PC-9 (cell line): ENCODE data around the gene LRP2. TPM values are rescaled to one million over a fixed set of nuclear protein-coding genes. Genes with fewer than 3 reads are reported as not detected.

Experiments
- BruUV-seq: library from RNA; stranded (reverse); fragments of 400-500 nt; replicated peaks from 2 replicates; lab custom pipeline; 2021; lab: Mats Ljungman, UMichigan
- CTCF ChIA-PET: fragments of 300-600 bp; sonication (Branson Sonifier 250); formaldehyde crosslinking; loops from one replicate; lab custom pipeline; 2022; ENCODE audit warnings: antibody characterized with exemption; lab: Charles Lee
- POLR2A ChIA-PET: fragments of 300-600 bp; sonication (Branson Sonifier 250); formaldehyde crosslinking; loops from one replicate; lab custom pipeline; 2022; ENCODE audit warnings: antibody characterized with exemption; ENCODE audit not compliant: unreplicated experiment; lab: Charles Lee
- DNase-seq, 2 experiments: peaks; one replicate each; pipeline versions ENCODE4 v3.0.0 to v3.0.0-alpha.2; 2015 to 2022; ENCODE audit warnings: mixed read lengths in 1 of 2
- H2AFZ ChIP-seq: fragments of 200-600 bp; sonication (generic); 2 replicates; pipeline ENCODE4 v1.8.1; 2017; ENCODE audit warnings: antibody characterized with exemption
- H3F3A ChIP-seq: fragments of 200-600 bp; sonication (generic); 2 replicates; pipeline ENCODE4 v1.8.1; 2017; ENCODE audit warnings: antibody characterized with exemption, mild to moderate bottlenecking, low read depth; ENCODE audit not compliant: insufficient read depth
- H3K27ac ChIP-seq: fragments of 200-600 bp; sonication (generic); 2 replicates; pipeline ENCODE4 v1.6.1; 2016; ENCODE audit warnings: mixed run types
- H3K27me3 ChIP-seq: fragments of 200-600 bp; sonication (generic); 2 replicates; pipeline ENCODE4 v1.6.1; 2016; ENCODE audit warnings: low read depth, mixed run types; ENCODE audit not compliant: insufficient read depth
- H3K36me3 ChIP-seq: fragments of 200-600 bp; sonication (generic); 2 replicates; pipeline ENCODE4 v1.6.1; 2016; ENCODE audit warnings: low read depth, mixed run types
- H3K4me1 ChIP-seq: fragments of 200-600 bp; sonication (generic); replicated peaks from 2 replicates; pipeline ENCODE4 v1.6.1; 2016; ENCODE audit warnings: mixed run types; ENCODE audit not compliant: insufficient read depth
- H3K4me2 ChIP-seq: fragments of 200-600 bp; sonication (generic); 2 replicates; pipeline ENCODE4 v1.6.1; 2017; ENCODE audit warnings: mixed run types
- H3K4me3 ChIP-seq: fragments of 200-600 bp; sonication (generic); 2 replicates; pipeline ENCODE4 v1.6.1; 2016; ENCODE audit warnings: mixed run types
- H3K79me2 ChIP-seq: fragments of 200-600 bp; sonication (generic); 2 replicates; pipeline ENCODE4 v1.6.1; 2017; ENCODE audit warnings: low read depth, mixed run types
- H3K9me2 ChIP-seq: fragments of 200-600 bp; sonication (generic); 2 replicates; pipeline ENCODE4 v1.8.1; 2017; ENCODE audit warnings: mild to moderate bottlenecking; ENCODE audit not compliant: insufficient read depth
- H3K9me3 ChIP-seq: fragments of 200-600 bp; sonication (generic); 2 replicates; pipeline ENCODE4 v1.8.1; 2016; ENCODE audit warnings: low read depth; ENCODE audit not compliant: insufficient read depth
- H4K20me1 ChIP-seq: fragments of 200-600 bp; sonication (generic); 2 replicates; pipeline ENCODE4 v1.8.1; 2017; ENCODE audit not compliant: insufficient read depth
- CTCF ChIP-seq: fragments of 200-600 bp; sonication (generic); conservative IDR thresholded peaks from 2 replicates; pipeline ENCODE4 v1.6.1; 2017; ENCODE audit warnings: mixed run types, antibody characterized with exemption, mild to moderate bottlenecking, moderate library complexity
- EZH2 ChIP-seq: fragments of 200-600 bp; sonication (generic); IDR thresholded peaks from 2 replicates; pipeline ENCODE4 v1.8.0; 2017; ENCODE audit warnings: antibody characterized with exemption, low read depth
- intact Hi-C: fragments of 100-400 bp; cut with micrococcal nuclease; formaldehyde crosslinking; loops from one replicate; pipeline ENCODE4 v1.10.0; 2022; ENCODE audit not compliant: unreplicated experiment
- total RNA-seq: library from RNA; stranded (reverse); gene quantifications from 2 replicates; pipeline ENCODE4 v1.2.3, GENCODE V29; 2021

The LRP2 gene
- total RNA-seq, 1 experiment from 2014 or later: not detected

- BruUV-seq: no TSS peak
- Histone ChIP-seq H3K27me3 (no peaks in the 10 kb centered on the region), H4K20me1 (no peaks in the 10 kb centered on the region), H3K4me1 (no peaks in the 10 kb centered on the region), H3K27ac (no peak overlapping the region), H3K79me2 (no peaks in the 10 kb centered on the region), H3F3A (no peaks in the 10 kb centered on the region), H2AFZ (no peak overlapping the region), H3K9me3 (no peaks in the 10 kb centered on the region), H3K4me3 (no peak overlapping the region), H3K9me2 (no peaks in the 10 kb centered on the region), H3K36me3 (no peaks in the 10 kb centered on the region), H3K4me2 (no peak overlapping the region)
- TF ChIP-seq EZH2 (no peak), CTCF (no peak)
- ChIA-PET CTCF (no interaction called here), POLR2A (no interaction called here)
- no peak for DNase-seq
- intact Hi-C loops: no loop called here
Measured at GRCh38 chr2:169343202-169343601, 19.1 kb downstream of the LRP2 start.

GRCh38 chr2:169339657-169340056 is 22.7 kb downstream of the LRP2 start:
- Histone ChIP-seq H3K79me2 (no peaks in the 10 kb centered on the region), H3K9me2 (no peaks in the 10 kb centered on the region), H3K27me3 (no peaks in the 10 kb centered on the region), H2AFZ (no peak overlapping the region), H3F3A (no peaks in the 10 kb centered on the region), H3K4me2 (no peak overlapping the region), H3K27ac (no peak overlapping the region), H3K4me1 (no peaks in the 10 kb centered on the region), H4K20me1 (no peaks in the 10 kb centered on the region), H3K36me3 (no peaks in the 10 kb centered on the region), H3K4me3 (no peak overlapping the region), H3K9me3 (no peaks in the 10 kb centered on the region)
- POLR2A ChIA-PET: no interaction called here
- TF ChIP-seq EZH2 (no peak), CTCF (no peak)
- intact Hi-C loops: no loop called here
- no TSS peak for BruUV-seq
- CTCF ChIA-PET: no interaction called here
- no peak for DNase-seq

GRCh38 chr2:169336695-169337094 is 25.6 kb downstream of the LRP2 start:
- H3K4me2 ChIP-seq: no peak overlapping the region

More at GRCh38 chr2:169336695-169337094, 25.6 kb downstream of the LRP2 start:
- Histone ChIP-seq H3K27me3 (no peaks in the 10 kb centered on the region), H3K4me1 (no peaks in the 10 kb centered on the region), H3K27ac (no peak overlapping the region), H3K4me3 (no peak overlapping the region), H3K9me3 (no peaks in the 10 kb centered on the region), H3F3A (no peaks in the 10 kb centered on the region), H3K36me3 (no peaks in the 10 kb centered on the region), H3K79me2 (no peaks in the 10 kb centered on the region), H4K20me1 (no peaks in the 10 kb centered on the region), H3K9me2 (no peaks in the 10 kb centered on the region), H2AFZ (no peak overlapping the region)
- no peak for DNase-seq
- intact Hi-C loops: no loop called here
- no peak for TF ChIP-seq EZH2
- no peak for TF ChIP-seq CTCF
- POLR2A ChIA-PET: no interaction called here
- BruUV-seq: no TSS peak
- CTCF ChIA-PET: no interaction called here
